HG02759 (cell line): Measurements from ENCODE around the gene FOXL3.

Experiments
- ATAC-seq: cut with Tn5 transposase; IDR thresholded peaks from one replicate; pipeline ENCODE4 v1.9.1; 2021; ENCODE audit warnings: mild to moderate bottlenecking, moderate library complexity; ENCODE audit not compliant: unreplicated experiment

Gene FOXL3

GRCh38 chr7:300546-301290 lies 10.7 kb downstream of the FOXL3 start:
- ATAC-seq, result no peak

GRCh38 chr7:301291-302053 lies 11.5 kb downstream of the FOXL3 start:
- ATAC-seq, result no peak

DNA sequence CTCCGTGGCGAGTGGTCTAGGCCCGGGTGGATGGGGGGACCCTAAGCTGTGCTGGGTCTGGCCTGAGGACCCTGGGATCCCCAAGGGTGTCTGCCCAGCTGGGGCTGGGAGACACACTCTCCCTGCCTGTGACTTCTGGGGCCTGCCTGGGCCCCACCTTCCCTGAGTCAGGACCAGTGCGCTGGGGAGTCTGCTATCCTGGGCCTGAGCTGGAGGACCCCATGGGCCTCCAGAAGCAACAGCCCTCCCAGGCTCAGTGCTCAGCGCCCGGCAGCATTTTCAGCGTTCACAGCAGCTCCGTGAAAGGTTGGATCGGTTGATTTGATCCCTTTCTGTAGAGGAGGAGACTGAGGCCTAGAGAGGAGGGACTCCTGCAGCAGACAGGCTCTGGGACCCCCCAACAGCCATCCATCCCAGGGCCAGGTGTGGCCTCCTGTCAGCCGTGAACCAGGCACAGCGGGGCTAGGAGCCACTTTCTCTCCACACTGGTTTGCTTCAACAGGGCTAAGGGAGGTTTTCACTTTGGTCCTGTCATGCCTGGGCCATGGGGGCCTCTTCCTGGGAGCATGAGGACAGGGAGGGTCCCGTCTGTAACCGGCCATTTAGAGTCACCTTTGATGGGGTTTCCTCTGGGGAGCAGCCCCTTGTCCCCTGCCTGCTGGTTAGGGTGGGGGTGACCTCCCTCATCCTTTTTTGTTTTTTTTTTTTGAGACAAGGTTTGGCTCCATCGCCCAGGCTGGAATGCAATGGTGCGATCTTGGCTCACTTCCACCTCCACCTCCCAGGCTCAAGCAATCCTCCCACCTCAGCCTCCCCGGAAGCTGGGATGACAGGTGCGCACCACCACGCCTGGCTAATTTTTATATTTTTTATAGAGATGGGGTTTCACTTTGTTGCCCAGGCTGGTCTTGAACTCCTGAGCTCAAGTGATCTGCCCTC lies 12.4 kb downstream of the FOXL3 start:
- ATAC-seq, result no peak

DNA sequence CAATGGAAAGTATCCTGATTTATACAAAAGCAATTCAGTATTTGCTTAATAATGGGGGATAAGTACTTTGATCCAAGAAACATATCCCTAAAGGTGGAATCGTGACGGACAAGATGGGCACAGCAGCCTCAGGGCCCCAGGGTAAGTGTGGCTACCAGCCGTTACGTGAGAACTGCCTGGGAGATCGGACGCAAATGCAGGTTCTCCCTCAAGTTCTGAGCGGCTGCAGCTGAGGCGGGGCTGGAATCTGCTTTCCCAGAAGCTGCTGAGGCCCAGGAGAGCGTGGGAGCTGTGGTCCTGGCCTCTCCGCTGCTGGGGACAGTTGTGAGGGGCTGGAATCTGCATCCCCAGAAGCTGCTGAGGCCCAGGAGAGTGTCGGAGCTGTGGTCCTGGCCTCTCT lies 13.5 kb downstream of the FOXL3 start:
- no peak for ATAC-seq

DNA sequence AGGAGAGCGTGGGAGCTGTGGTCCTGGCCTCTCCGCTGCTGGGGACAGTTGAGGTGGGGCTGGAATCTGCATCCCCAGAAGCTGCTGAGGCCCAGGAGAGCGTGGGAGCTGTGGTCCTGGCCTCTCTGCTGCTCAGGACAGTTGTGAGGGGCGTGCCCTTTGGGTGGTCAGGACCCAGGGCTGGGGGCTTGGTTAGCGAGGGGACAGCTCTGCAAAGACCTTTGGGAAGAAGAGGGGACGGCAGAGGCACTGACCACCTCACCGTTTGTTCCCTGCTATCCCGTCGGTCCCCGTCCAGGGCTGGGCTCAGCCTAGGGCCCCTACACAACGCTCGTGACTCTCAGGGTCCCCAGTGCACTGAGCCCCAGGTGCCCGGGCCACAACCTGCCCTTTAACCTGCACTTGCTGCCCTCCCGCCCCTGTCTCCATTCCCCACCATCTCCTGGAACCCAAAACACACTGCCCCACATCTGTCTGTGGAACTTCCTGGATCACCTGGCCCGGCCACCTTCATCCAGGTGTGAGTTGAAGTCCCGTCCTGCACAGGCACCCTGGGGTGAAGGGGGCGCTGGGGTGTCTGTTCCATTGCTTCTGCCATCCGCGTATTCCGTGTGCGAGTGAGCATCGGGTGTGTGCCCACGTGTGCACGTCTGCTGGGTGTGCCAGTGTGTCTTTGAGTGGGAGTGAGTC lies 14.1 kb downstream of the FOXL3 start:
- no peak for ATAC-seq

GRCh38 chr7:304574-305409 lies 14.8 kb downstream of the FOXL3 start:
- ATAC-seq, result no peak

DNA sequence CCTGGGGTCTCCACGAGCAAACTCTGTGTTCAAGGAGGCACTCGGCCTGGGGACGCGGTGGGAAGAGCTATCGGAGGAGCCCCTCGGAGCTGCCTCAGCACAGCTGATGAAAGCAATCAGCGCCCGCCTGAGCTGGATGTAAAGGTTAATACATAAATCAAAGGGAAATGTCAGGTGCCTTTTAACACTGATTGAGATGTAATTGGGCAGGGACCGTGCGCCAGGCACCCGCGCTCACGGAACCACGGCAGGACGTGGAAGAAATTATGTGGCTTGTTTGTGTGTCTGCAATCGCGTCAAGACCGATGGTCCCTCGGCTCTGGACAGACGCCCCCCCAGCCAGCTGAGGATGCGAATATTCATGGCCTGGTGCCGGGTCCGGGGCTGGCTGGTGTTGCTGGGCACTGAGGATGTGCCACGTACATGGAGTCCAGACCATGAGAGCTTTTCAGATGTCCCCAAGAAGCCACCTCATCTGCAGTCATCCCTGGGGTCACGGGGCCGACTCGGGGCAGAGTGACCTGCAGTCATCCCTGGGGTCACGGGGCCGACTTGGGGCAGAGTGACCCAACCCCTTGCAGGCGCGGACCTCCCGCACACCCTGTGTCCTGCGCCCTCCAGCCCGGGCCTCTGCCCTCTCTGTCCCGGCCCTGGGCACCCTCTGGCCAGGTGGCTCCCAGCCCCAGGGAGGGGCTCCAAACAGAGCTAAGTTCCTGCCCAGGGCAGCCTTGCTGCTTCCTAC lies 15.6 kb downstream of the FOXL3 start:
- no peak for ATAC-seq

DNA sequence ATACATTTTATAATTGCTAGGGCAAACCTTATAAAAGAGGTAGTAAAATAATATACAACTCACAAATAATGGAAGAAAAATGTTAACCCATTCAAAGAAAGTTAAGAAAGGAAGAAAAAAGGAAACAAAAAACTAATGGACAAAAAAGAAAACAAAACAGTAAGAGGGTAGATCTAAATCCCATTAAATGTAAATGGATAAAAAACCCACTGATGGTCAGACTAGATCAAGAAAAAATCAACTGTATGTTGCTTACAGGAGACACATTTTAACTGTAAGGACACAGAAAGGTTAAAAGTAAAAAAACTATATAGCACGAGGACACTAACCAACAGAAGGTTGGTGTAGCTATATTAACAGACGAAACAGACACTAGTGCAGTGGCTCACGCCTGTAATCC lies 18.0 kb downstream of the FOXL3 start:
- ATAC-seq, result no peak

- no peak for ATAC-seq
Measured at GRCh38 chr7:309586-310228, 19.7 kb downstream of the FOXL3 start.

DNA sequence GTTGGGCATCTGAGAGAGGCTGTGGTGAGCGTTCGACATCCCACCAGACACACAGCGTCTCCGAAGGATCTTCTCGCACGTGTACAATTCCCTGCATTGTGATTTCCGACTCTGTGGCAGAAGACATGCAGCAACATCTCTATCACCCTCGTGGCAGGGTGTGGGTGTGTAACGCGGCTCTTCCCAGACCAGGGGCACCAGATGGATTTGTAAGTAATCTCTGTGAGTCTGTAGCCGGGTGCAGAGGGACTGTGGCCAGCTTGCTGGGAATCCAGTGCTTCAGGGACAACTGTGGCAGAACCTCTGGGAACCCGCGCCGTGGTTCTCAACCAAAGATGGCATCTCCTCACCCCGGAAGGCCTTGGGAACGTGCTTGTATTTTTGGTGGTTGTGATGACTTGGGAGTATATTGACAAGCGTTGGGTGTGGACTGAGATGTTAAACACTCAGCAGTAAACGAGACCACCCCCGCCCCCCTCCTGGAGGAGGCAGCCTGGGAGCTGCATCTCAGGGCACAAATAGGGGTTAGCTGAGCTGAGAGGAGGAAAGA lies 21.2 kb downstream of the FOXL3 start:
- no peak for ATAC-seq

DNA sequence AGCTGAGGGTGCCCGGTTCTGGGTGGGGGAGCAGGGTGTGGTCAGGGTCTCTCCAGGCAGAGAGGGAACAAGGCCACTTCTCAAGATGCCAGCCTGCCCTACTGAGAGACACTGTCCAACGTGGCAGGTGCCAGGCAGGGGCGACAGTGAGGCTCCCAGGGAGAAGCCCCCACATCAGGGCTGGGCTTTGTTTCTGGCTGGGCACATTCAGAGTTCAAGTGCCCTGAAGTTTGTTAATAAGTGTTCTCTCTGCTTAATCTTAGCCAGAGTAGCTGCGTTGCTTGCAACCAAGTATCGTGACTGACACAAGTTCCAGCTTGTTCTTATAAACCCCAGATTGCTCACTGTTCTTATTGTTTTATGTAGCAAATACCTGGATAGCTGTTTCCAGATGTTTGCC lies 21.8 kb downstream of the FOXL3 start:
- ATAC-seq, result no peak

DNA sequence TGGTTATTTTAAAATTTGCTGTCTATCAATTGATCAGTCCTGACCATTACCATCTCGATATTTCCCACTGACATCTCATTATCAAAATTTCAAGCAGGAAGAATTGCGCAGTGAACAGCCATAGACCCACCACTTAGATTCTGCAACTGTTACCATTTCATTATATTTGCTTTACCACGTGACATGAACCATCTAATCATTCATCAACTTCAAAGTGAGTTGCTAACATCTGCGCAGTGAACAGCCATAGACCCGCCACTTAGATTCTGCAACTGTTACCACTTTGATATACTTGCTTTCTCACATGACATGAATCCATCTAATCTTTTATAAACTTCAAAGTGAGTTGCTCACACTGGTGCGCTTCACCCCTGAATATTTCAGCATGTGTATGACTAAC lies 22.5 kb downstream of the FOXL3 start:
- no peak for ATAC-seq

DNA sequence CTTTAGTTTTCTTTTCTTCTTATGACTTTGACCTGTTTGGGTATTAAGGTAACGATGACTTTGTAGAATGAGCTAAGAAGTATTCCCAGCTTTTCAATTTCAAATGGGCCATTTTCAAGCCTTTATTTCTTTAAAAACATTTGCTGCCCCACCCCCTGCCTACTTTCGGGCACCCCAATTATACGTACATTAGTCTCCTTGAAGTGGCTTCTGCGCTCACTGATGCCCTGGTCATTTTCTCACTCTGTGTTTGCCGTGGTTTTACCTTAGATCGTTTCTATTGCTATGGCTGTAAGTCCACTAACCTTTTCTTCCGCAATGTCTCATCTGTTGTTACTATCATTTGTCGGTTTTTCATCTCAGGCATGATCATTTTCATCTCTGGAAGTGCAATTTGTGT lies 24.9 kb downstream of the FOXL3 start:
- no peak for ATAC-seq

GRCh38 chr7:315516-316265 lies 25.7 kb downstream of the FOXL3 start:
- ATAC-seq, result no peak

DNA sequence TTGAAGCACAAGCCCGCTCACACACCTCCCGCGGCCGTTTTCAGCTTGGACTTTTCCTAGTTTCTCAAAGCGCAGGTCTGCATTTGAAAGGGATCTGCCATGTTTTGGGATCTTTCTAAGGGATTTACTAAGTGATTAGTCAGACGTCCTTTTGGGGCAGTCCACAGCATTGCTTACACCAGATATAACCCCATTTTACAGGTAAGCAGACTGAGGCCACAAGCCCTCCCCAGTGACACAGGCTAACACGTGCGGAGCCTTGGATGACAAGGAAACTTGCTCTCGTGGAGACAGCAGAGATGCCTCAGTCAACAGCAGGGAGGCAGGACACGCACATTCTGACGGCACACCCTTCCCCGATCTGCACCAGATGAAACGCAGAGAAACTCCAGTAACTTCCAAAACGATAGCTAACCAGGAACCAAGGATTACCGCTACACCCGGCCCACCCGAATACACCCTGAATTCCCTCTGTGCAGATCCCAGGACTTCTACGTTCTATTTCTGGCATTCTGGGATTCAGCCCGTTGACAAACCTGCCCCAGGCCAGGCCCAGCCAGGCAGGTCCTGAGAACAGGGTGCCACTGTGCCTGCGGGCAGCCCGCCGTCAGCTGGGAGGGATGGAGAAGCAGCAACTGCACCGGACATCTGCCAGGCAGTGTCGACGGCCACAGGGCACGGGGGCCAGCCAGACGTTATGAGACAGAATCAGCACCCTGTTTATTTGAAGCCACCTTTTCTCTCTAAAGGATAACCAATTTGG lies 27.9 kb downstream of the FOXL3 start:
- no peak for ATAC-seq

- no peak for ATAC-seq
Measured at GRCh38 chr7:318476-318875, 28.5 kb downstream of the FOXL3 start.
